ENCODE results near the gene MARF1.
"Not testable (repeated sequence)": the region's sequence is repeated elsewhere in the genome, so short reads cannot be mapped to it uniquely, and the experiment has no call there.

The MARF1 gene

GRCh38 chr16:15599303-15600070 lies 43.5 kb downstream of the MARF1 start:
- no peak for DNase-seq

DNA sequence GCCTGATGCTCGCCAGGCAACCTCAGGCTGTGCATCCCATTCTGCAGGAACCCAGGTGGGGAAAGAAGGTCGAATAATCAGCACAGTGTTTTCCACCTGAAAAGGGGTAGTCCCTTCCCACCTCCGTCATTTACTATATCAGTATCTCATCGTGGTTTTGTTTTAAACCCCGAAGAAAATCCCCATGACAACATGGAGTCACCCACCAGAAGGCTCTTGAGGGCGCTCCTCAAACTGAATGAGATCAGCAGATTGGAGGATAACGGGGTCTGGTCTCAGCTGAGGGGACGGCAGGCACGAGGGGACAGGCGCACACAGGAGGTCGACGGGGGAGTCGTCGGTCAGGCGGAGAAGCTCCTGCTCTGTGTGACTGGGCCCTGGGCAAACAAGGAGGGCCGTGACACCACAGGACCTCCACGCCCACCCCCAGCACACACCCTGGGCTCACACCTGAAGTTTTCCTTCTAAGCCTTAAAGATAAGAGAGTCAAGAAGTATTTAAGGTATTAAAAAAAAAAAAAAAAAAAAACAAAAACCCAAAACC lies 44.2 kb downstream of the MARF1 start:
- DNase-seq, result no peak

DNA sequence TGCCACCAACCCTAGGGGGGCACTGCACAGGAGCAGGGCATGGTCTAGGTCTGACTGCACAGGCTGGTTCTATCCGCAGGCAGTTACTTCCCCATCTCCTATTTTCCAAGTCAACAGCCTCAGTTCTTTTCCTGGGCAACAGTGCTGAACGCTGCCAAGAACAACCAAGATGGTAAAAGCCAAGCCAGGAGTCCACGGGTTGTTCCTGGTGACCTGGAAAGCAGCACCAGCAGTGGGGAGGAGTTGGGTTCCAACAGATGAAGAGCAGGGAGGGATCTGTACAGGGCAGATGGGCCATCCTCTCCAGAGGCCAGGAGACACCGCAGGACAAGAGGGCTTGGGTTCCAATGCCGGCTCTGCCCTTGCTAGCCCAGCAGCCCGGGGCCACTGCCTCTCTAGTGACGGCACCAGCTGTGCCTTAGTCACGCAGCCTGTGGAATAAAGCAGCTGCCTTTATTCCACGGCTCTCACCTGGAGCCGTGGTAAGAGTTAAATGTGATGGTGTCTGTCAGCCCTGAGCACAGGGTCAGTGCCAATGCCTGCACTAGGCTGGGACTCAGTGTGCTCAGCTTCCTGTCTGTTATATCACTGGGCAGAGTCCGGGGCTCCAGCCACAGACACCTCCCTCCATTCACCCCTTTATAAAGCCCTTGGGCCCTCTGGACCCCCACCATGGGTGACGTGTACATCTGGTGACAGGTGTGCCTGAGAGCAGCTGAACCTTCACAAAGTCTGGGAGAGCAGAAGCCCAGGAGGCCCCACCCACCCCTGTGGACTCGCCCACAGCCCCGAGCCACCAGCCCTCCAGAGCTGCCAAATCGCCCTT lies 44.9 kb downstream of the MARF1 start:
- DNase-seq, result peak in 9 of 14 donors; percentile 6 to 36 (median 22)

- DNase-seq, result no peak
These were observed 45.8 kb downstream of the MARF1 start for GRCh38 chr16:15597135-15597534.

- no peak for DNase-seq
These were observed 48.1 kb downstream of the MARF1 start for GRCh38 chr16:15594711-15595320.

DNA sequence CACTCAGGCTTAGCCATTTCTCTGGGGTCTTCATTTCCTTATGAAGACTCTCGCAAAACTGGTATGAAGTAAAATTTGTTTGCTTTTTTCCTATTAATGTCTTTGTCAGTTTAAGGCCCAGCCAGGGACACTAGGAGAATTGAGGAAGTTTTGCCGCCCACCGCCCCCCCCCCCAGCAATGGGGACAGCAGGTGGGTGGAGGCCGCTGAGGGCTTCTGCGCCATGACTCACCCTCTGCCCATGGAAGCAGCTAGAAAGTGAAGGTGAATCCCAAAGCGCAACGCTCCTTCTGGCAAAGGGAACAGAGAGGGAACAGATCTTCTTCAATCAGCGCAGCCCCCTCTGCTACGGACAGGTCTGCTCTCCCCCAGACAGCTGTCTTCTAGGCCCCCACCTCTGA lies 49.7 kb downstream of the MARF1 start:
- DNase-seq, result peak in 1 of 14 donors; percentile 33

- peak in 1 of 14 donors; percentile 20 for DNase-seq
These were observed 50.6 kb downstream of the MARF1 start for GRCh38 chr16:15592324-15592723.

- DNase-seq, result no peak
These were observed 55.7 kb downstream of the MARF1 start for GRCh38 chr16:15587152-15587825.

DNA sequence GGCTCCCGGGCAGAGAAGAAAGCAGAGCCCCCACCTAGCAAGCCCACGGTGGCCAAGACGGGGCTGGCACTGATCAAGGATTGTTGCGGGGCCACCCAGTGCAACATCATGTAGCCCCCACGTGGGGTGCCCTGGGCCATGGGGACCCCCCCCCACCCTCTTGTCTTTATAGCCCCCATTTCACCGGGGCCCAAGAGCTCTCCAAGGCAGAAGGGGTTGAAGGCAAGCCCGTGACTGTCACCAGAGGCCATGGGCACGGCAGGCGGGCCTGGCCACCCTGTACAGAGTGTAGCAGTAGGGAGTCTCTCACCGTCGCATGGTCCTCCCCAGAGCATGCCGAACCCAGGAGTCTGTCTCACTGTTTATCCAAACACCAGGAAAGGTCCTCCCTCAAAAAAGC lies 56.2 kb downstream of the MARF1 start:
- DNase-seq, result no peak

DNA sequence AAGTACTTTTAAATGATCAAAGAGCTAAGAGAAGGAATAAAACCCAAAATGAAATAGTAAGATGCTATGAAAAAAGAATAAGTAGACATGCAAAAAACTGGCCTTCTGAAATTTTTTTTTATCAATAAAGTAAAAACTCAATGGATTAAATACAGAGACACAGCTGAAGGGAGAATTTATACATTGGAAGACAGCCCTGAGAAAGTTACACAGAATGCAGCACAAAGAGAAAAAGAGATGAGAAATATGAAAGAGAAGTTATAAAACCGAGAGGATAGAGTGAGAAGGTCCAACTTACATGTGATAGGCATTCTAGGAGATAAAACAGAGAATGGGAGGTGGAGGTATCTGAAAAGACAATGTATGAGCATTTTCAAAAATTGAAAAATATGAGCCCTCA lies 57.0 kb downstream of the MARF1 start:
- no peak for DNase-seq

DNA sequence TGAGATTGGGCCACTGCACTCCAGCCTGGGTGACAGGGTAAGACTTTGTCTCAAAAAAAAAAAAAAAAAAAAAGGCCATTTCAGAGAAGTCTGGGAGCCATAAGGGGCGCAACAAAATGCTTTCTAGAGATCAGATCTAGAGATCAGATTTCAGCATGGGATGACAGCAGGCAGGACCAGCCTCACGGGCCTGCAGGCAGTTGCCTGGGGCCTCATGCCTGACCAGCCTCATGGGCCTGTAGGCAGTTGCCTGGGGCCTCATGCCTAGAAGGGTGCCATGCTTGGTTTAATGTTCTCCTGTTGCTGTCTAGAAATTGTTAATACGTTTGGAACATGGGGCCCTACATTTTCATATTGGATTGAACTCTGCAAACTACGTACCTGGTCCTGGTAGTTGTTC lies 59.4 kb downstream of the MARF1 start:
- DNase-seq, result no peak

DNA sequence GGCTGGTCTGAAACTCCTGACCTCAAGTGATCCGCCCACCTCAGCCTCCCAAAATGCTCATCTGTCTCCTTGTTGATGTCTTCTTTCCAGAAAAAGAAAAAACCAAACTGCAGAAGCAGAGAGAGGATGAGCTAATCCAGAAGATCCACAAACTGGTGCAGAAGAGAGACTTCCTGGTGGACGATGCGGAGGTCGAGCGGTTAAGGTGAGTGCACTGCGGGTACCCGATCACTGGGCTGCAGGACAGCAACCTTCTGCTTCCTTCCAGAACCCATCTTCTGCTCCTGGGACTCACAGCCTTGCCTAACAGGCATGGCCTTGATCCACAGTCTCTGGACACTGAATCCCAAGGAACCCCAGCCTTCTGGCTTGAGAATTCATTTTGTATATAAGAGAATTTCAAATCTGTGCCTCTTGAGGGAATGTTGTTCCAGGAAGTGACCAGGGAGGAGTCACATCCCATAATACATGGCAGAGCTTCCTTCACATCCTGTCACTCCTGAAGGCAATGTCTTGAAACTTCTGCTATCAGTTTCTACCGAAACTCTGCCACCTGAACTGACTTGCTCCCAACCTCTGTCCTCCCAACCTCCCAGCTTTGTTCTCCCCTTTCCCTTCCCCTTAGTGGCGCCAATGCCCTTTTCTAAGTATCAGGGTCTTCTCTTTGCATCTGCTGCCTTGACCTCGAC lies 61.7 kb downstream of the MARF1 start:
- no peak for DNase-seq

- DNase-seq, result no peak
These were observed 64.1 kb downstream of the MARF1 start for GRCh38 chr16:15578824-15579223.

DNA sequence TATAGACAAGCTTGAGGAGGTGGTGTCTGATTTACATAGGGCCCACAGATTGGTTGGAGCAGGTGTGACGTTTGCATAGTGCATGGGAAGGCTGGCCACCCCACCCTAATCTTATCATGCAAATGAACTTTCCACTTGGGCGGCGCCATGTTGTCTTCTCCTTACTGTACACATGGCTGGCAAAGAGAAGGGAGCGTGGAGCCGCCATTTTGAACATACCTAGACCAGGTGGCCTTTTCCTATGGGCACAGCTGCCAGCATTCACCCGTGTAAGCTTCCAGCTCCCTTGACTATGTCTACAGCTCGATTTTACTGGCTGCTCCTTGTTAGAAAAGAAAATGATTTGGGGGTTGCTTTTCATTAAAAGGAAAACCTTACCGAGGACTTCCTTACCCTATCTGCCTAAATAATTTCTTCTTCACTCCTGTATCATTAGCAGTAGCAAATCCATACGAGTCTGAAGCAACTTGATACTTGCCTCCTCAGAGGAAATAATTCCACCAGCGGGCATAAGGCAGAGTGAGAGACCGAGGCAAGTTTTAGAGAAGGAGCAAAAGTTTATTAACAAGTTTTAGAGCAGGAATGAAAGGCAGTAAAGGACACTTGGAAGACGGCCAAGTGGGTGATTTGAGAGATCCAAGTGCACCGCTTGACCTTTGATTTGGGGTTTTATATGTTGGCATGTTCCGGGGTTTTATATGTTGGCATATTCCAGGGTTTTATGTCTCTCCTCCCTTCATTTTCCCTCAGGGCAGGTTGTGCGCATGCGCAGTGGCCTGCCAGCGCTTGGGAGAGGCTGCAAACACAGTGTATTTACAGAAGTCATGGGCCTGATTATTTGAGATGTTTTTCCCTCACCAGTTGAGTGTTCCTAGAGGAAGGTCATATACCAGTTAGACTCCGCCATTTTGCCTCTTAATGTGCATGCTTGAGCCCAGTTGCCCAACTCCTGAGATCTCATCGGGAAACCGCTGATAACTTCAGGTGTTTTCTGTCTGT lies 65.7 kb downstream of the MARF1 start:
- no peak for DNase-seq

GRCh38 chr16:15575293-15576049 lies 67.5 kb downstream of the MARF1 start:
- no peak for DNase-seq

GRCh38 chr16:15574614-15574948 lies 68.4 kb downstream of the MARF1 start:
- no peak for DNase-seq

DNA sequence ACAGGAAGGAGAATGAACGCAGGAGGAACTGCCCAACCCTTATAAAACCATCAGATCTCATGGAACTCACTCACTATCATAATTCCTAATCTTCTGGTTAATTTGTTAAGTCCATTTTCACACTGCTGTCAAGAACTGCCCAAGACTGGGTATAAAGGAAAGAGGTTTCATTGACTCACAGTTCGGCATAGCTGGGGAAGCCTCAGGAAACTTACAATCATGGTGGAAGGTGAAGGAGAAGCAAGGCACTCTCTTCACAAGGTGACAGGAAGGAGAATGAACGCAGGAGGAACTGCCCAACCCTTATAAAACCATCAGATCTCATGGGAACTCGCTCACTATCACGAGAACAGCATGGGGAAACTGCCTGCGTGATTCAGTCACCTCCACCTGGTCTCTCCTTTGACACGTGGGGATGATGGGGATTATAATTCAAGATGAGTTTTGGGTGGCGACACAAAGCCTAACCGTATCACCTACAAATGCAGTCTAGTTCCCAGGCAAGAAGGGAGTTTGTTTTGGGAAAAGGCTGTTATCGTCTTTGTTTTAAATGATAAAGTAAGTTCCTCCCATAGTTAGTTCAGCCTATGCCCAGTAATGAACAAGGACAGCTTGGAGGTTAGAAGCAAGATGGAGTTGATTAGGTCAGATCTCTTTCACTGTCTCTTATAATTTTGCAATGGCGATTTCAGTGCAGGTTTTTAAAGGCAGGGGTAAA lies 68.9 kb downstream of the MARF1 start:
- DNase-seq, result not testable (repeated sequence)

DNA sequence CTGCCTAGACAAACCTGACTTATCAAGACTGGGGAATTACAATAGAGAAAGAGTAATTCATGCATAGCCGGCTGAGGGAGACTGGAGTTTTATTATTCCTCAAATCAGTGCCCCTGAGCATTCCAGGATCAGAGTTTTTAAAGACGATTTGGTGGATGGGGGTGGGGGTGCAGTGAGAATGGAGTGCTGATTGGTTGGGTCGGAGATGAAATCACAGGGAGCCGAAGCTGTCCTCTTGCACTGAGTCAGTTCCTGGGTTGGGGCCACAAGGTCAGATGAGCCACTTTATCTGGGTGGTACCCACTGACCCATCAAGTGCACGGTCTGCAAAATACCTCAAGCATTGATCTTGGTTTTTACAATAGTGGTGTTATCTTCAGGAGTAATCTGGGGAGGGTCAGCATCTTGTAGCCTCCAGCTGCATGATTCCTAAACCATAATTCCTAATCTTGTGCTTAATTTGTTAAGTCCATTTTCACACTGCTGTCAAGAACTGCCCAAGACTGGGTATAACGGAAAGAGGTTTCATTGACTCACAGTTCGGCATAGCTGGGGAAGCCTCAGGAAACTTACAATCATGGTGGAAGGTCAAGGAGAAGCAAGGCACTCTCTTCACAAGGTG lies 69.6 kb downstream of the MARF1 start:
- DNase-seq, result no peak
